SK-N-SH (cell line): ENCODE results near the gene MARCHF10. TPM values are rescaled to one million over a fixed set of nuclear protein-coding genes. Genes with fewer than 3 reads are reported as not detected.

Experiments
- CTCF ChIA-PET: fragments of 300-600, 350-600 bp; formaldehyde crosslinking; extraction: SDS; loops from one replicate; lab custom pipeline; 2021; lab: Yijun Ruan, JAX
- POLR2A ChIA-PET: fragments of 350-600 bp; sonication (Branson Sonifier 250); formaldehyde crosslinking; extraction: SDS; loops from one replicate; lab custom pipeline; 2020; ENCODE audit warnings: antibody characterized with exemption, inconsistent platforms; lab: Yijun Ruan, JAX
- DNase-seq: peaks from one replicate; pipeline ENCODE4 v3.0.0; 2012
- H2AFZ ChIP-seq: fragments of 200-600 bp; sonication (generic); 2 replicates; pipeline ENCODE4 v1.8.1; 2016; ENCODE audit warnings: antibody characterized with exemption, mild to moderate bottlenecking, low read depth
- H3F3A ChIP-seq: fragments of 200-600 bp; sonication (generic); replicated peaks from 2 replicates; pipeline ENCODE3; 2016; ENCODE audit warnings: antibody characterized with exemption, mild to moderate bottlenecking; ENCODE audit not compliant: insufficient read depth
- H3K27ac ChIP-seq, 2 experiments: fragments of 200-500 bp in 1 of 2; fragments of 200-600 bp in 1 of 2; sonication (Bioruptor generic) in 1 of 2; sonication (generic), shearing (Covaris generic) in 1 of 2; 2 replicates each; pipeline versions ENCODE4 v1.5.1 to v1.6.1; 2014 to 2016; ENCODE audit warnings: low read depth in 2 of 2, inconsistent platforms in 1 of 2, low read length in 1 of 2, mild to moderate bottlenecking in 1 of 2, mixed read lengths in 1 of 2
- H3K27me3 ChIP-seq: fragments of 200-600 bp; sonication (generic), shearing (Covaris generic); 2 replicates; pipeline ENCODE4 v1.6.1; 2016; ENCODE audit warnings: mixed run types; ENCODE audit not compliant: insufficient read depth
- H3K36me3 ChIP-seq, 2 experiments: fragments of 200-500 bp in 1 of 2; fragments of 200-600 bp in 1 of 2; sonication (Bioruptor generic) in 1 of 2; sonication (generic) in 1 of 2; replicated peaks in 1 of 2; 2 replicates each; pipeline versions ENCODE3 to v1.5.1; 2014 to 2016; ENCODE audit warnings: low read length in 1 of 2, mild to moderate bottlenecking in 1 of 2; ENCODE audit not compliant: insufficient read depth in 2 of 2, control insufficient read depth in 1 of 2
- H3K4me1 ChIP-seq, 2 experiments: fragments of 200-500 bp in 1 of 2; fragments of 200-600 bp in 1 of 2; sonication (Bioruptor generic) in 1 of 2; sonication (generic), shearing (Covaris generic) in 1 of 2; 2 replicates each; pipeline versions ENCODE4 v1.5.1 to v1.6.1; 2014 to 2016; ENCODE audit warnings: low read depth in 1 of 2, low read length in 1 of 2, mixed run types in 1 of 2; ENCODE audit not compliant: insufficient read depth in 2 of 2, control insufficient read depth in 1 of 2
- H3K4me2 ChIP-seq: fragments of 200-600 bp; sonication (generic), shearing (Covaris generic); 2 replicates; pipeline ENCODE4 v1.6.1; 2017; ENCODE audit warnings: mixed run types
- H3K4me3 ChIP-seq, 2 experiments: fragments of 200-500 bp in 1 of 2; fragments of 200-600 bp in 1 of 2; sonication (Bioruptor generic) in 1 of 2; sonication (generic), shearing (Covaris generic) in 1 of 2; 2 replicates each; pipeline versions ENCODE4 v1.5.1 to v1.8.1; 2014 to 2016; ENCODE audit warnings: low read depth in 2 of 2, inconsistent platforms in 1 of 2, low read length in 1 of 2, mild to moderate bottlenecking in 1 of 2, mixed read lengths in 1 of 2, moderate library complexity in 1 of 2
- H3K79me2 ChIP-seq: fragments of 200-600 bp; sonication (generic); 2 replicates; pipeline ENCODE4 v1.8.1; 2017; ENCODE audit warnings: mild to moderate bottlenecking; ENCODE audit not compliant: insufficient read depth
- H3K9ac ChIP-seq: fragments of 200-600 bp; sonication (generic); 2 replicates; pipeline ENCODE4 v1.6.1; 2017; ENCODE audit warnings: mixed run types
- H3K9me2 ChIP-seq: fragments of 200-600 bp; sonication (generic); 2 replicates; pipeline ENCODE4 v1.6.1; 2017; ENCODE audit warnings: mixed run types
- H3K9me3 ChIP-seq: fragments of 200-600 bp; sonication (generic); 2 replicates; pipeline ENCODE4 v1.6.1; 2017; ENCODE audit warnings: mixed run types, mild to moderate bottlenecking, moderate library complexity
- H4K20me1 ChIP-seq: fragments of 200-600 bp; sonication (generic); 2 replicates; pipeline ENCODE4 v1.6.1; 2017; ENCODE audit warnings: mild to moderate bottlenecking, mixed run types; ENCODE audit not compliant: insufficient read depth
- ELF1 ChIP-seq: IDR thresholded peaks from 2 replicates; pipeline ENCODE4 v1.4.0; 2012
- EZH2phosphoT487 ChIP-seq: fragments of 200-600 bp; sonication (generic); IDR thresholded peaks from 2 replicates; pipeline ENCODE4 v1.6.1; 2017; ENCODE audit warnings: low read depth, mixed run types, mild to moderate bottlenecking, antibody characterized with exemption, moderate library complexity, borderline replicate concordance
- FOXJ3 ChIP-seq: sonication (generic); formaldehyde crosslinking; IDR thresholded peaks from 2 replicates; pipeline ENCODE4 v1.5.1; 2020; ENCODE audit warnings: mild to moderate bottlenecking, missing genetic modification reagents
- MEF2A ChIP-seq: IDR thresholded peaks from 2 replicates; pipeline ENCODE4 v1.4.0; 2012; ENCODE audit warnings: low read depth, borderline replicate concordance
- MXI1 ChIP-seq: IDR thresholded peaks from 2 replicates; pipeline ENCODE4 v1.6.1; 2012; ENCODE audit warnings: mild to moderate bottlenecking, low read depth, low read length, improper control_type of control experiment
- RCOR1 ChIP-seq: fragments of 150-350 bp; IDR thresholded peaks from 2 replicates; pipeline ENCODE4 v1.6.1; 2017; ENCODE audit warnings: antibody characterized with exemption, low read length
- SMC3 ChIP-seq: IDR thresholded peaks from 2 replicates; pipeline ENCODE4 v1.6.1; 2012; ENCODE audit warnings: low read depth, low read length, improper control_type of control experiment
- TEAD4 ChIP-seq: IDR thresholded peaks from 2 replicates; pipeline ENCODE4 v1.4.0; 2012; ENCODE audit warnings: mild to moderate bottlenecking, borderline replicate concordance; ENCODE audit not compliant: insufficient read depth
- YY1 ChIP-seq: IDR thresholded peaks from 2 replicates; pipeline ENCODE4 v1.4.0; 2012; ENCODE audit warnings: low read depth, mild to moderate bottlenecking
- WGBS: methylation state at CpG from one replicate; pipeline ENCODE4 v1.1.6; 2017; ENCODE audit warnings: low lambda C conversion rate; 5-methylcytosine and 5-hydroxymethylcytosine counted together
- polyA plus RNA-seq, 3 experiments: library from polyadenylated mRNA; depleted of rRNA; stranded (reverse); fragments of >200 nt; gene quantifications; 2 replicates each; pipeline ENCODE4 v1.2.3, GENCODE V29; 2012
- TF ChIP-seq, protein P1 (sequence below): fragments of 200-600 bp; sonication (generic); IDR thresholded peaks from 2 replicates; pipeline ENCODE4 v1.6.1; 2017; ENCODE audit warnings: antibody characterized with exemption, mild to moderate bottlenecking, moderate library complexity
- TF ChIP-seq, protein P2 (sequence below): IDR thresholded peaks from 2 replicates; pipeline ENCODE4; 2012
- TF ChIP-seq, protein P3 (sequence below): IDR thresholded peaks from 2 replicates; pipeline ENCODE4 v1.6.1; 2012; ENCODE audit warnings: mild to moderate bottlenecking, low read depth, low read length, moderate library complexity

Gene MARCHF10
- polyA plus RNA-seq, 1 of the 3 experiments (the other 2 are of a cell fraction), result 0.16 TPM

DNA sequence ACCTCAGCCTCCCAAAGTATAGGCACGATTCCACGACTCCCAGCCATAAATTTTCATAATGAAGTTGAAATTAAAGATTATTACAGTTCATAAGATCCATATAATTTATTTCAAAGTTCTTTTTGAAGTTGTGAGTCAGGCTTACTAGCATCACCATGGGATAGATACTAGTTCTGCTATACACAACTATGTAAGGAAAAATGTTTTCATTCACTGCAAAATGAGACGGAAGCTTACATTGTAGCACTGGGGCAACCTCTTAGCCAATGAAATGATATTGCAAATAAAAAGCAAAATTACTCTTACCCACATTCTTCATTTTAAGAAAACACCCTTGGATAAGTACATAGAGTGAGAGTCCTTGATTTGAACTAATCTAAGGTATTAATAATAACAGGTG, 18.8 kb upstream of the MARCHF10 start:
- POLR2A ChIA-PET, result interaction anchor here (1.1 kb wide), 1 partner anchor 97 kb away, joined by 3 read pairs; no protein-coding TSS in a partner anchor
- H3K4me3 ChIP-seq, result no peak overlapping the region
- H3K4me2 ChIP-seq, result peak overlapping the region; percentile 64
- H4K20me1 ChIP-seq, result no peaks in the 10 kb centered on the region
- H3K4me1 ChIP-seq, result peaks cover 9 to 19% of the 10 kb centered on the region in 2 experiments
- no peak for TF ChIP-seq EZH2phosphoT487
- TF ChIP-seq ELF1, result no peak
- no peak for TF ChIP-seq MEF2A
- TF ChIP-seq MXI1, result no peak
- no peak for TF ChIP-seq YY1
- TF ChIP-seq, all 33 proteins: peak for 0
- CTCF ChIA-PET, result interaction anchor here (1.0 kb wide), 1 partner anchor 8 kb away, joined by 5 read pairs; no protein-coding TSS in a partner anchor
- H3K9me2 ChIP-seq, result no peaks in the 10 kb centered on the region
- peak overlapping the region; percentile 69; the same call in 1 of the 2 replicates for H2AFZ ChIP-seq
- H3F3A ChIP-seq, result peaks cover 32% of the 10 kb centered on the region
- H3K9me3 ChIP-seq, result no peaks in the 10 kb centered on the region
- H3K27ac ChIP-seq, result peak overlapping the region; percentile 68 to 95; a peak in 3 of 4 replicates
- H3K27me3 ChIP-seq, result no peaks in the 10 kb centered on the region
- no peaks in the 10 kb centered on the region for H3K79me2 ChIP-seq
- no peaks in the 10 kb centered on the region for H3K36me3 ChIP-seq
- no peak for DNase-seq
- H3K9ac ChIP-seq, result peak overlapping the region; percentile 47
- WGBS, result 83% methylated on average over 3 of the region's 3 CpGs

DNA sequence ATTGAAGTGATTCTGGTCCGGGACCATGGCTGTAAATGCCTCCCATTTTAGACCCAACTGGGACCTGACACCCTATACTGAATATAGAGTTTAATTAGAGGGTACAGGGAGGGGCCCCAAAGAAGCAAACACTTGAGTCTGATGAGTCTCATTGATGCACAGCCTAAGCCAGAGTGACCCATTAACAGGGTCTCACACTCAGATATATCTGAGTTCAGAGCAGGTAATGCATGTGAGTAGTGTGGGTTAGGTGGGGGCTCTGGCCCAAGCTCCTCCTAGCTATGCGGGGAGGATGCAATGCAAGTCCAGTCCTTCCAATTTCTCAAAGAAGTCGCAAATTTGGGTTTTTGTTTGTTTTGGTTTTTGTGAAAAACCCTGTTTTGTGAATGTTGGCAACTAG, 17.1 kb upstream of the MARCHF10 start:
- CTCF ChIA-PET, result interaction anchor here (1.5 kb wide), 1 partner anchor 143 kb away, joined by 6 read pairs; no protein-coding TSS in a partner anchor
- peaks cover 22 to 29% of the 10 kb centered on the region in 2 experiments for H3K4me1 ChIP-seq
- no peak for DNase-seq
- peak overlapping the region; percentile 61 for H2AFZ ChIP-seq
- no peaks in the 10 kb centered on the region for H4K20me1 ChIP-seq
- WGBS, result 72% methylated on average over 3 of the region's 3 CpGs
- H3K36me3 ChIP-seq, result no peaks in the 10 kb centered on the region
- peak overlapping the region; percentile 56 for H3K9ac ChIP-seq
- no peaks in the 10 kb centered on the region for H3K9me3 ChIP-seq
- no peaks in the 10 kb centered on the region for H3K27me3 ChIP-seq
- no peaks in the 10 kb centered on the region for H3K9me2 ChIP-seq
- H3K4me2 ChIP-seq, result peak overlapping the region; percentile 59
- peak overlapping the region; percentile 67 to 95 for H3K27ac ChIP-seq
- H3K79me2 ChIP-seq, result no peaks in the 10 kb centered on the region
- no peak for TF ChIP-seq FOXJ3
- TF ChIP-seq, protein P1, sequence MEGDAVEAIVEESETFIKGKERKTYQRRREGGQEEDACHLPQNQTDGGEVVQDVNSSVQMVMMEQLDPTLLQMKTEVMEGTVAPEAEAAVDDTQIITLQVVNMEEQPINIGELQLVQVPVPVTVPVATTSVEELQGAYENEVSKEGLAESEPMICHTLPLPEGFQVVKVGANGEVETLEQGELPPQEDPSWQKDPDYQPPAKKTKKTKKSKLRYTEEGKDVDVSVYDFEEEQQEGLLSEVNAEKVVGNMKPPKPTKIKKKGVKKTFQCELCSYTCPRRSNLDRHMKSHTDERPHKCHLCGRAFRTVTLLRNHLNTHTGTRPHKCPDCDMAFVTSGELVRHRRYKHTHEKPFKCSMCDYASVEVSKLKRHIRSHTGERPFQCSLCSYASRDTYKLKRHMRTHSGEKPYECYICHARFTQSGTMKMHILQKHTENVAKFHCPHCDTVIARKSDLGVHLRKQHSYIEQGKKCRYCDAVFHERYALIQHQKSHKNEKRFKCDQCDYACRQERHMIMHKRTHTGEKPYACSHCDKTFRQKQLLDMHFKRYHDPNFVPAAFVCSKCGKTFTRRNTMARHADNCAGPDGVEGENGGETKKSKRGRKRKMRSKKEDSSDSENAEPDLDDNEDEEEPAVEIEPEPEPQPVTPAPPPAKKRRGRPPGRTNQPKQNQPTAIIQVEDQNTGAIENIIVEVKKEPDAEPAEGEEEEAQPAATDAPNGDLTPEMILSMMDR, result no peak
- TF ChIP-seq MXI1, result no peak
- TF ChIP-seq TEAD4, result no peak
- TF ChIP-seq SMC3, result no peak
- TF ChIP-seq, protein P2, sequence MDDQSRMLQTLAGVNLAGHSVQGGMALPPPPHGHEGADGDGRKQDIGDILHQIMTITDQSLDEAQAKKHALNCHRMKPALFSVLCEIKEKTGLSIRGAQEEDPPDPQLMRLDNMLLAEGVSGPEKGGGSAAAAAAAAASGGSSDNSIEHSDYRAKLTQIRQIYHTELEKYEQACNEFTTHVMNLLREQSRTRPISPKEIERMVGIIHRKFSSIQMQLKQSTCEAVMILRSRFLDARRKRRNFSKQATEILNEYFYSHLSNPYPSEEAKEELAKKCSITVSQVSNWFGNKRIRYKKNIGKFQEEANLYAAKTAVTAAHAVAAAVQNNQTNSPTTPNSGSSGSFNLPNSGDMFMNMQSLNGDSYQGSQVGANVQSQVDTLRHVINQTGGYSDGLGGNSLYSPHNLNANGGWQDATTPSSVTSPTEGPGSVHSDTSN, result no peak
- TF ChIP-seq, protein P3, sequence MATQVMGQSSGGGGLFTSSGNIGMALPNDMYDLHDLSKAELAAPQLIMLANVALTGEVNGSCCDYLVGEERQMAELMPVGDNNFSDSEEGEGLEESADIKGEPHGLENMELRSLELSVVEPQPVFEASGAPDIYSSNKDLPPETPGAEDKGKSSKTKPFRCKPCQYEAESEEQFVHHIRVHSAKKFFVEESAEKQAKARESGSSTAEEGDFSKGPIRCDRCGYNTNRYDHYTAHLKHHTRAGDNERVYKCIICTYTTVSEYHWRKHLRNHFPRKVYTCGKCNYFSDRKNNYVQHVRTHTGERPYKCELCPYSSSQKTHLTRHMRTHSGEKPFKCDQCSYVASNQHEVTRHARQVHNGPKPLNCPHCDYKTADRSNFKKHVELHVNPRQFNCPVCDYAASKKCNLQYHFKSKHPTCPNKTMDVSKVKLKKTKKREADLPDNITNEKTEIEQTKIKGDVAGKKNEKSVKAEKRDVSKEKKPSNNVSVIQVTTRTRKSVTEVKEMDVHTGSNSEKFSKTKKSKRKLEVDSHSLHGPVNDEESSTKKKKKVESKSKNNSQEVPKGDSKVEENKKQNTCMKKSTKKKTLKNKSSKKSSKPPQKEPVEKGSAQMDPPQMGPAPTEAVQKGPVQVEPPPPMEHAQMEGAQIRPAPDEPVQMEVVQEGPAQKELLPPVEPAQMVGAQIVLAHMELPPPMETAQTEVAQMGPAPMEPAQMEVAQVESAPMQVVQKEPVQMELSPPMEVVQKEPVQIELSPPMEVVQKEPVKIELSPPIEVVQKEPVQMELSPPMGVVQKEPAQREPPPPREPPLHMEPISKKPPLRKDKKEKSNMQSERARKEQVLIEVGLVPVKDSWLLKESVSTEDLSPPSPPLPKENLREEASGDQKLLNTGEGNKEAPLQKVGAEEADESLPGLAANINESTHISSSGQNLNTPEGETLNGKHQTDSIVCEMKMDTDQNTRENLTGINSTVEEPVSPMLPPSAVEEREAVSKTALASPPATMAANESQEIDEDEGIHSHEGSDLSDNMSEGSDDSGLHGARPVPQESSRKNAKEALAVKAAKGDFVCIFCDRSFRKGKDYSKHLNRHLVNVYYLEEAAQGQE, result no peak
- TF ChIP-seq RCOR1, result no peak
- no peak for TF ChIP-seq ELF1
- TF ChIP-seq, all 33 proteins: peak for 0
- POLR2A ChIA-PET, result no interaction called here
- Histone ChIP-seq H3F3A (peaks cover 42% of the 10 kb centered on the region), H3K4me3 (no peak overlapping the region)
